CD4-positive, alpha-beta T cell treated with Interleukin-21 for 1 hour (primary cell): ENCODE results near the gene ZC3H4.

Source experiments
- DNase-seq: peaks from one replicate; pipeline ENCODE4 v3.0.0-alpha.2; 2020

Gene ZC3H4

GRCh38 chr19:47018923-47019322 lies 94.7 kb downstream of the ZC3H4 start:
- DNase-seq, result no peak
